Activated CD4-positive, CD25-positive, alpha-beta regulatory T cell treated with anti-CD3 and anti-CD28 coated beads, Interleukin-2, amount 50 U/mL, for 24 hours (primary cell): ENCODE data around the gene HLCS.

Source experiments
- ATAC-seq, 2 donors: fragments of 150-1000 bp; cut with Tn5 transposase; one replicate each; pipeline ENCODE4 v1.10.0; 2021; ENCODE audit warnings: mild to moderate bottlenecking in 1 of 2, moderate library complexity in 1 of 2

HLCS gene

DNA sequence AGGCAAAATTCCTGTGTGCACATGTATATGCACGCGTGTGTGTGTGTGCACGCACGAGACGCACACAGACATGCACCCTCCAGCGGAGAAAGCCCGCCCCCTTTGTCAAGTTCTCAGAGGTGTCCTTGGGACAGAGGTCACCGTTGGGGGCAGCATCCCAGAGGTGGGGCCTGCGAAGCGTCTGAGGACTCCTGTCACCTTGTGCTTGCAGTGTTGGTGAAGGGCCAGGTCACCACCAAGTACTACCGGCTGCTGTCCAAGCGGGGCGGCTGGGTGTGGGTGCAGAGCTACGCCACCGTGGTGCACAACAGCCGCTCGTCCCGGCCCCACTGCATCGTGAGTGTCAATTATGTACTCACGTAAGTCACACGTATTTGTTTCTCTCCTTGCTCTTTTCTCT is 225.0 kb downstream of the HLCS start:
- no peak for ATAC-seq

DNA sequence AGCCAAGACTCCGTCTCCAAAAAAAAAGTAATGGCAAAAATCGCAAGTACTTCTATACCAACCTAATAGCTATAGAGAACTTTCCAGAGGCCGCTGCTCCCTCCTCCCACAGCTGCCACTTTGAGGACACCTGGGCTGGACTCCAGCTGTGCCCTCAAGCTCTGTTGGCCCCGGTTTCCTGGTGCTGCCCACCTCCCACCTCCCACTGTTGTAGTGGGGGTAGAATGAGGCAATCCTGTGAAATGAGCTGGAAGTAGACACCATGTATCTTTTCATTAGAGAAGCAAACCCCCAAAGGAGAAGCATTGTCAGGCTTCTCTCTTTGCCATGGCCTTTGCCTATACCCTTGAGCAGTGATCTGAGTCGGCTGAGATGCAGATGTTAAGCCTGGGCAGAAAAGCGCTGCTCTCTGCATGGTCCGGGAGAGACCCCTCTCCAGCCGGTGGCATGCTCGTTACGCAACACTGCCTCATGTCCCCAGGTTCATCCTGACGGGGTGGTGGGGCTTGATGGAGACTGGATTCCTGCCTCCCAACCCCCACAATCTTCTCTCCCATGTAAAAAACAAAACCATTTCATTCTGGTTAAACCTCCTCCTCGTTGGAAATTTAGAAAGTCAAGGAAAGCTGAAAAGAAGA is 227.9 kb downstream of the HLCS start:
- no peak for ATAC-seq

DNA sequence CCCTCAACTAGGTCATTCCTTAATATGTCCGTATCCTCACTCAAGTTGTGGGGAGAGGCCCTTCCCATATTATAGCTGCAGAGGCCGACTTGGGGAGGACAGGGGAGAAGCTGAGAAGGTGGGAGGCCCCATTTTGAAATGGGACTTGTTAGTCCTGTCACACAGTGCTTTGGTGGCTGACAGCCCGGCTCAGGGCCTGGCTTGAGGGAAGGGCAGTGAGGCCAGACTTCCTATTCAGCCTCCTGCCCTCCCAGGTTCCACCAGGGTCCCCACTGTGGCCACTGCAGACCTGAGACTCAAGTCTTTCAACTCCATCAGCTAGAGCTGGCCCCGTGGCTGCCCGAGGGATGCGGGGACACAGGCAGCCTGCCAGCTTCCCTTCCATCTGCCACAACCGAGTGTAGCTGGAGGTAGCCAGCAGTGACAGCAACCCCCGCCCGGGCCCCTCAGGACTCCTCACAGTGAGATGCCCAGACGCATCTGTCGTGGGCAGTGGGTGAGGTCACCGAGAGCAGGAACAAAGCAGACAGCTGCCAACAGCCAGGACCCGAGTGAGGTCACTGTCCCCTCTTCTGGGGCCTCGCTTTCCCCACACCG is 230.6 kb downstream of the HLCS start:
- no peak for ATAC-seq

DNA sequence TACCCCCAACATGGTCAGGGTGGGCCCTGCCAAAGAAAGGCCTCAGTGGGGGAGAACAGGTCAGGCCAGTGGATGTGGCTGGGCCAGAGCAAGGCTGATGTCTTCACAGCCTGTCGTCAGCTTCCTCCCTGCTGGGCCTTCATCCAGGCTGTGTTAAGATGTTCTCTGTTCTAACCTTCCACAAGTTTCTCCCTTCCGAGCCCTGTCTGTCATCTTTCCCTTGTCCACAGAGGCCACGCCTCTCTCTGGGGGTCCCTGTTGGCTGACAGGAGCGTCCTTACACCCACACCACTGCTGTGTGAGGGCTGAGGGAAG is 231.3 kb downstream of the HLCS start:
- no peak for ATAC-seq

DNA sequence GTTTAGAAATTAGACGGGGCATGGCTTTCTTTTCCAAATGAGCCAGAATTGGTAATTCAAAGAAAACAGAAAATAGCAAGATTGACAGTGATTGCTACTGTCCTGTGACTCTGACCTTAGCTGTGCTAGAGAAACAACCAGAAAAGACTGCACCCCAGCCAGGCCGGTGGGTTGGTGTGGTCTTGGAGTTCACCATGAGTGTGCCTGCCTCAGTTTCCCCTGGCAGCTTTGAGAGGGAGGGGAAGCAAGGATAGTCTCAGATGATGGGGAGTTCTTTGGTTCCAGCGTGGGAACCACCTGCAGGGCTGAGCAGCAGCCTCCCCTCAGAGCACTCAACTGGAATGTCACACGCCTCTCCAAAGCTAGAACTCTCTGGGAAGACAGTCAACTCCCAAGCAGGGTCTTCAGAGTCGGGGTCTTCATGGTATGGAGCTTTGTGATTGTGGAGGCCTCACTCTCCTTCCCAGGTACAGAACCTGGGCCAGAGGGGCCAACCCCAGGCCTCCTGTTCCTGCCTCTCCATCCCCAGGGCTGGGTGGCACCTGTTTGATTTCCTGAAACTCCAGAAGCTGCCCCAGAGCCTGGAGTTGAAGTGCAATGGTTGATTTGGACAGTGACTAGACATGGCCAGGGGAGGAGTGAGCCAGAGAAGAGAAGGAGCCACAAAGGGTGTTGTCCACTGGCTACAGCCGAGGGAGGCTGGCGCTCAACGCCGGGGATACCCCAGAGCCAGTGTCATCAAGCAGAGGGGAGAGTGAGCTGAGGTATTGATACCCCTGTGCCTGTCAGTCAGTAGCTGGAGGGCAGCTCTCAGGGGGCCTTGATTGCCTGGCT is 231.9 kb downstream of the HLCS start:
- no peak for ATAC-seq

DNA sequence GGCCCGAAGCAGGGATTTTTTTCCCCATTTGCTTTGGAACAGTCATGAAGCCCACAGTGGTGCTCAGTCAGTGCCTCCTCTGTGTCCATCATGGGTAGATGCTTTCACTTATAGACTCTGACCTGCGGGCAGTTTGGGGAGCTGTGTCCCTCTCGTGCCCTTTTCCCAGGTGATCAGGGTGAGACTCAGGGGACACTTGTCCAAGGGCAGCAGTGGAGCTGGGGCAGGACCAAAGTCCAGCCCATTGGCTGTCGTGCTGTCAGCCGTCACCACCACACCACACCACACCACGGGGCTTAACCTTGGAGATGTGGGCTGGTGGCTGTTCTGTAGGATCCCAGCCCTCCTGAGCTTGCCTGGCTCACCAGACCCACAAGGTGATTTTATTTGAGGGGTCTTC is 232.6 kb downstream of the HLCS start:
- no peak for ATAC-seq

DNA sequence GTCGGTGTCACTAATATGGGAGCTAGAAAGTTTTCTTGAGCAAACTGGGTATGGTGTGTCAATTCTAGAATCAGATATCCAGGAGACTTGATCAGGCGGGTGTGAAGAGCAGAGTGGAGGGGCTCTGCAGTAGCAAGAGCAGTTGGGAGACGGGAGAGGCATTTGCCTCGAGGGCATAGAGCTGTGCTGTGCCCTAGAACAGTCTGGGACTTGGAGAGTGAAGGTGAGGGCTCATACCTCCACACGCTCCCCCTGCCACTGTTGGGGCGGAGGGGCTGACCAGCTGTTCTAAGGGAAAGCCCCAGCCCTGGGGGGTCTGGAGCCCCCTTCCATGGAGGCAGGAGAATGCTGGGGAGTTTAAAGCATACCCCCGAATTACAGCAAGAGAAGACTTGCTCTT is 233.7 kb downstream of the HLCS start:
- ATAC-seq: no peak

DNA sequence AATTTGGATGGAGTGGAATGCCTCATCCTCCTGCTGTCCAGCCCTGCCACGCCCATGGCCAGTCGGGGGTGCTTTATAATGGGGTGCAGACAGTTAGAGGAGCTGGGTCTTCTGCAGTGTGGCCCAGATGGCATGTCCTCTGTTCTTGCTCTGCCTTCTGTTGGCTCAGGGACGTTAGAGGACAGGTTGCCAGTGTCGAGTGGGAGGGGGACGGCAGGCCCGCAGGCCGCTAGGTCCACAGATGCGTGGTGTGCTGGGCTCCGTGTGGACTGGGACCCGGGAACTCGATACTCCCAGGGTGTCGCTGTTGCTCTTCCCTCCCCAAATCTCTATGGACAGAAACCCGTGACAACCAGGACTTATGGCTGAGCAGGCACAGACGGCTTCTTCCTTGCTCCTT is 234.3 kb downstream of the HLCS start:
- ATAC-seq: no peak

DNA sequence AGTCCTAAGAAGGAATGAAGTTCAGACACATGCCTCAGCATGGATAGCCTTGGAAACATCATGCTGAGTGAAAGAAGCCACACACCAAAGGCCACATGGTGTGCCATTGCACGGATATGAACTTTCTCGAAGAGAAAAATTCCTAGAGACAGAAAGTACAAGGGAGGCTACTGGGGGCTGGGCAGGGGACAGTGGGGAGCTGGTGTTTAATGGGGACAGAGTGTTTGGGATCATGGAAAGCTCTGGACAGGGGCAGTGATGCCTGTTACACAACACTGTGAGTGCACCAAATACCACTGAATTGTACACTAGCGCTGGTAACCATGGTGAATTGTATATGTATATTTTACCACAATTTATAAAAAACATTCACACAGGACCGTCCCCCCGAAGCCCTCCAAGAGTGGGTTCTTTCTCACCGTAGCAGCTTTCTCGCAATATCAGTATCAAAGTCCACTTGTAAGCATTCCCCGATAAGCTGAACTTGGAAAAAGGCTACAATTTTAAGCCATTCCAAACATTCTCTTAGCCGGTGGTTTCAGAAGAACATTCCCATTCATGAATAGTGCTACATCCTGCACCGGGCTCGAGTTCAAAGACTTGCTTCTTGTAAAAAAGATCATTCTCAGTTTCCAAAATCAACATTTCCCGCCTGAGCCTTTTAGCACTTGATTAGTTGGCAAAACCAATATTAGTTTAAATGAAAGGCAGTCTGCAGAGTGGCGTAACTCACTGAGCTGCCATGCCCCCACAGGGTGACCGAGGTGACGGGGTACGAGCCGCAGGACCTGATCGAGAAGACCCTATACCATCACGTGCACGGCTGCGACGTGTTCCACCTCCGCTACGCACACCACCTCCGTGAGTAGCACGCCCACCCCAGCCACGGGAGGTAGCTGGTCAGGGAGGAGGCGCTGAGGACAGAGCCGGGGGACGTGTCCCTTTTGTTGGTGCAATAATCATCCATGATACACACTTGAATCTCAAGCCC is 235.9 kb downstream of the HLCS start:
- no peak for ATAC-seq

DNA sequence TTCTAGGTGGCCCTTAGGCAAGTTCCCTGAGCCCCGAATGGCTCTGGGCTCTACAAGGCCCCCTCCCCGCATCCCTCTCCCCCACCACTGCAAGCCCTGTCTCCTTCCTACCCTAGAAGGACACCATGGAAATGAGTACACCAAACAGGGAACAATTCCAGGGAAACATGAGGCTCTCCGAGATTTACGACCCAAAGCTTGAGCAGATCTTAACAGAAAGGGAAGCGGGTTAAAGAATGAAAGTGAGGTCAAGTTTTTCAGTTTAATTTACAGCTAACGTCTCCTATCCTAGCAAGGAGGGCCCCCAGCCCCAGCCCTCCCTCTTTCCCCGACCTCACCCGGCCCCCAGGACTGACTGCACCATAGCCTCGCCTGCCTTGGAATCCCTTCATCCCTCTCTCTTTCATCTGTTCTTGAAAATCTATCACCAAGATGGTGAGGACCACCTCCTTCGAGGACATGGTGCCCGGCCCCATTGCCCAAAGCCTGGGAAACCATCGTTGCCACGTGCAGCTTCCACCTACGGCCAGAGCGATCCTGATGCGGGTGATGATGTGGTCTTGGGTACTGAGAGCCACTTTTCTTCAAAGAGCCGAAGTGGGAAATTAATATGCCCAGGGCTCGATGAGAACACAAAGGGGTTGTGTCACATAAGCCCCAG is 237.0 kb downstream of the HLCS start:
- ATAC-seq: no peak

DNA sequence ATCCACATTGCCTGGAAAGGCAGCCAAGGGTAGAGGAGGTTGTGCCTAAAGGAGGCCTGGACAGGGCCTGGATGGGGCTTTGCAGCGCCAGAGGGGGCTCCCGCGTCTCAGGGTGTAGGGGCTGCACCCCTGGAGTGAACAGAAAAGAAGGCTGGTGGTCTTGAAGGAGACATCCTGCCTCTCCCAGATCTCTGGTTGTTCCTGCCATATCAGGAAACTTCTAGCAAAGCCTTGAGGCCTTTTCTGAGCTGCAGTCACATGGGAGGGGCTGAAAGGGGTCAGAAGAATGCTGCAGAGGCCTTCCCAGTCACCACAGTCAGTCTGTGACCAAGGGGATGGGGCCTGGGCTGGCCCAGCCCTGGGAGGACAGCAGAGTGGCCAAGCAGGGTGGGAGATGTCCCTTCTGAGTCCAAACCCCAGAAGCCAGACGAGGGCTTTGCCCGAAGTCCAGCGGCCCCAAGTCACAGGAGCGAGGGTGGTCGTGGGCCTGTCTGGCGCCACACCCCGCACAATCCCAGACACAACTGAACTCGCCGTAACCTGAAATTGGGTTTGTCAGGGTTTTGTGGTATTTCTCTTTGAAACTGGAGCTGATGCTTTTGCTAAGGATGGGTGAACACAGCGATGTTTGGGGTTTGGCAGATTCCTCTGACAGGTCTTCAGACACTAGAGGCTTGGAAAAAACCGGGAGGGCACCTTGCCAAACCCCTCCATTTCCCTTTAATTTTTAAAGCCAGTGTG is 237.9 kb downstream of the HLCS start:
- no peak for ATAC-seq

DNA sequence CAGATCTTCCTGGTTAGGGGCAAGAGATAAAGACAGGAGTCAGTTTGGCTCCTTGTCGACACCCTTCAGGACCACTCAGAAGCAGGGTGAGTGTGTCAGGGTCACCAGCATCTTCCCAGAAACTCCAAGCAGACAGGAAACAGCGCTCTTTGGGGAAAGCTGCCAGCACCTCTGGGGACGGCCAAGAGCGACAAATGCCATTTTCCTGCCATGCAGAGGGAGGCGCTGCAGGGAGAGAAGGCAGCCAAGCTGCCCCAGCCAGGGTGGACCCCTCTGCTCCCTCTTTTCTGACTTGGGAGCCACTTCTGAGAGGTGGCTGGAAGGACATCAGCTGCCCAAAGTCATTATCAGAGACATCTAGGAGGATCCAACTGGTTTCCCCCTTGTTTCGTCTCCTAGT is 238.6 kb downstream of the HLCS start:
- ATAC-seq: no peak

DNA sequence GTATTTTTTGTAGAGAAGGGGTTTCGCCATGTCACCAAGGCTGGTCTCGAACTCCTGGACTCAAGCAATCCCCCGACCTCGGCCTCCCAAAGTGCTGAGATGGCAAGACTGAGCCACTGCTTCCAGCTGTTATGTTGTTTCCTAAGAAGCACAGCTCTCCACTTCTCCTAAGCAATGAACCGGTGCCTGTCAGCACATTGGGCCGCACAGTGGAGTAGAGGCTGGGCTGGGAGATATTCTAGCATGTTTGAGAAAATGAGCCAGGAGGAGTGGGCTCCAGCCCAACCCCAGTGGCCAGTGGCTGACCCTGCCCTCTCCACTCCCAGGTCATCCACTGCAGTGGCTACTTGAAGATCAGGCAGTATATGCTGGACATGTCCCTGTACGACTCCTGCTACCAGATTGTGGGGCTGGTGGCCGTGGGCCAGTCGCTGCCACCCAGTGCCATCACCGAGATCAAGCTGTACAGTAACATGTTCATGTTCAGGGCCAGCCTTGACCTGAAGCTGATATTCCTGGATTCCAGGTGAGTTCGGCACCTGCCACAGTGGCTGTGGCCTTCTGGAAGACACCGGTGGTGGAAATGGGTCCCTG is 240.6 kb downstream of the HLCS start:
- no peak for ATAC-seq

DNA sequence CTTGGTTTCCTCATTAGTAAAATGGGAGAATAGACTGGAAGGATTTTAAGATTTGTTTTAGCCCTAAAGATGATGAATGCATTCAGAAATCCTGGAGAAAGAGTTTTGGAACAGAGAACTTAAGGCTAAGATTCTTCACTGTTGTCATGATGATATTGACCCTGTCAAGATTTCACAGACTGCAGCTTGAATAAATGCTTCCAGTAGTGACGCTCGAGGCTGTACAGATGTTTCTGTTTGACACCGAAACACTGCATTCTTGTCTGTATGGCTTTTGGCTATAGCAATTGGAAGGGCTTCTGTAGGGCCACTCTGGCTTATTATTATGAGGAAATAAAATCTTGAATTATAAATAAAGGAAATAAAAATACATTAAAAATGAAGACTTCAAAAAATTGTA is 241.8 kb downstream of the HLCS start:
- ATAC-seq: no peak

DNA sequence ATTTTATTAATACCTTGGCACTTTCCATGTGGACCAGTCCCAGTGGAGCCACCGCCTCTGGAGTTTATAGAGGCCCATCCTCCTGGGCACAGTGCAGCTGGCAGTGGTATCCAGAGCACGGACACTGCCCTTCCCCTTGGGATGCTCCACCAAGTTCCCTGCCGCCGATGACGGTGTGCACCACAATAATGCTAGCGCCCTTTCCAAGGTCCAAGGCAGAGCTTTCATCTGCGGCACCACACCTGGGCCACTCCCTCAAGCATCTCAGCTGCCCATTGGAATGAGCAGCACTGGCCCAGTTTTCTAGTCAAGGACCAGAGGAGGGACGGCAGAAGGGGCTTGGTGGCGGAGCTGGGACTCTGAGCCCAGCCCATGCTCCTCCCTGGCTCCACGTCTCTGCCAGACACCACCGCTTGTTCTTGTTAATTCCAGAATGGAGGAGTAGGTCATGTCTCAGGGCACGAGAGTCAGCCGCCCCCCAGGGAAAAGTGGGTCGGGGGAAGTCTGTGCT is 243.0 kb downstream of the HLCS start:
- ATAC-seq: no peak

DNA sequence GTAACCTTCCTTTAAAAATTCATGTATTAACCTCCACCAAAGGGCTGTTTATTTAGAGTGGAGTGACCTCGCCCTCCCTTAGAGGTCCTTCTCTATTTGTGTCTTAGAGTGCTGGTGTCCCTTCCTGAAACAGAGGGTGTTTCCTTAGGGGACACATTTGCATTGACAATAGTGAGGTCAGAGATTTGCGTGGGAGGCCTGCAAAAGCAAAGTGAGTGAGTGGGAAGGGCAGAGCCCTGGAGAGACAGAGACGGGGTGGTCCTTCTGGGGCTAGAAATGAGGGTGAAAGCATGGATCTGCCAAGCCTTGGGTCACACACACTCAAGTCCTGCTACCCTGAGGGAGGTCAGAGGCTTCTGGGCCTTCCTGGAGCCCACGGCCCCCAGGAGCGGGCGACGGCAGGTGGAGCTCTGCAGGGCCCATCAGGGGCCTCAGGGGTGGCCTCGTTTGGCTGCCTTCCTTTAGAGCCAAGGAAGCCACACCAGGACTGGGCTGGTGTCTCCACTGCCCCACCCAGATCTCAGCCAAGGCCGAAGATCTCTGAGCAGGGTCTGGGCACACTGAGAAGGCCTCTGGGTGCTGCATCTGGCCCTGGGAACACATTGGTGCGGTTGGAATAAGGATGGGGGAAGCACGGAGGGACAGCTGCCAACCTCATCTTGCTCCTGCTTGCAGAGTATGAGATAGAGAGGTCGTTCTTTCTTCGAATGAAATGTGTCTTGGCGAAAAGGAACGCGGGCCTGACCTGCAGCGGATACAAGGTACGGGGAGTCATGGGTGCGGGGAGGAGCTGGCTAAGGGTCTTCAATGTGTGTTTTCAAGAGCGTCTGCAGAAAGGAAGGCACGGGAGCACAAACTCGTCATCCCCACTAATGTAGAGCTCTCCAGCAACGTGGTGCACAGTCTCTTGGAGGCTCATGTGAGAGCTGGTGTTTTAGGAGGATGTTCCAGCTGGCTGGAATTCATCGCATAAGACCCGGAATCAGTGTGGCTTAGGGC is 243.8 kb downstream of the HLCS start:
- ATAC-seq: no peak

DNA sequence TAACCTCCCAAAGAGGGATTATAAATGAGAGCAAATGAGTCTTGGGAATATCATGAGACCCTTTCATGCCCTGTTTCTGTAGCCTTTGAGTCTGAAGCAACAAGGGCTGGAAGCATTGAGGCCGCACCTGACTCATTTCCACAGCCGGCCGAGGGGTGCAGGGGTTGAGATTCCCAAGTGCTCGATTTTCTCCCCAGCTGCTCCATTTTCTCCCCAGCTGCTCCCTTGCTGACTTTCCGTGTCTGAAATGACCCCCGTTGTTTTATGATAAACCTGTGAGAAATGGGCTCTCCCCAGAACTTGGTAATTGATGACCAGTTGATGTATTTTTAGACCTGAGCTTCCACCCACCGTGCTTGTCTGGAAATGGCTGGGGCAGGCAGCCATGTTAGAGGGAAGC is 244.7 kb downstream of the HLCS start:
- ATAC-seq: no peak

DNA sequence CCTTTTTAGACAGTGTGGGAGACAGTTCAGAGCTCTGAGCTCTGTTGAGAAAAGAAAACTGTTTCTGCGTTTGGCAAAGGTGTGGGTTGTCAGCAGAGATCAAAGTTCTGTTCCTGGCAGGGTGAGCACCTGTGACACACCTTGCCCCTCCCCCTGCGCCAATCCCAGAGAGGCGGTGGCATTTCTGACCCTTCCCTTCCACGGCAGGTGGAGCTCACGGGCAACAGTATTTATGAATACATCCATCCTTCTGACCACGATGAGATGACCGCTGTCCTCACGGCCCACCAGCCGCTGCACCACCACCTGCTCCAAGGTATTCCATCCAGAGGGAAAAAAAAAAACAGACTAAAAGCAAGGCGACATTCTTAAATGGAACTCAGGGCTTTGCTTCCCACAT is 246.9 kb downstream of the HLCS start:
- no peak for ATAC-seq

DNA sequence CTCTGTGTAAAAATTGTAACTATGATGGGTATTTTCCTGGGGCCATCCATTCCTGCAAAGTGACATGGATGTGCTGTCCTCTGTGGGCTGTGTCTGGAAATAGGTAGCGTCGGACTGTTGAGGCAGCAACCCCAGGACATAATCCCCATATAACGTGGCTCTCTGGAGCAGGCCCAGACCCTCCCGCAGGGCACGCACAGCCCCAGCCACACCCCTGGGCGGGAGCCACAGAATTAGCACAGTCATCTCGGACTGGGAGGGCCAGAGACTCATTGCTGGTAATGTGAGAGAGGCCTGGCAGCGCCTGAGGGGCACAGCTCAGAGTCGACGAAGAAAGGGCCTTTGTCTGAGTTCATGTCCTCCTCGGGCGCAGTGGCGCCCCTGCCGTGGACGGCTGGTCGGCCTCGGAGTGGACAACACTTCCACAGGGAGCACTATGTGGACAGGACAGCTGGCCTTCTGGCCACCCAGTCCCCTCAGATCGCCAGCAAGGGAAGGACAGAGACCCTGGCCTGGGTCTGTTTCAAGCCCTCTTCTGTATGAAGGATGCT is 247.4 kb downstream of the HLCS start:
- ATAC-seq: no peak

DNA sequence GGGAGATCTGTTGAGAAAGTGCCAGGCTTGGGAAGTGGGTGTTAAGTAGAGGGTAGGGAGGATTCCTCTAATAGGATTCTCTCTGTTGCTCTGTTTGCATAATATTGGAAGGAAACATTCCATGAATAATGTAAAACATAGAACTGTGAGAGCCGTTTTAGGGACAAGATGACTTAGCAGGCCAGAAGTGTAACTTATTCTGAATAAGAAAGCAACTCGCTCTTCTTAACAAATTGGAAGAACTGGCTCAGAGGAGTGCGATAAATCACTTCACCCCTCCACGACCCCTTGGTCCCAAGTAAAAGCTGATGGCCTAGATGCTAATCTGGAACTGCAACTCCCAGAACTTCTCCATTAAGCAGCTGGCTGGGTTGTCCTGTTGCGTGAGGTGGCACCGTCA is 248.5 kb downstream of the HLCS start:
- no peak for ATAC-seq
